ENCODE measurements around the gene POLA1.

GRCh38 chrX:24842486-24842885, 148.8 kb downstream of the POLA1 start:
- TF ChIP-seq POLR2A (IDR thresholded peaks at IDR 0.05), result no peak
- no peak for TF ChIP-seq POLR2AphosphoS5 (IDR thresholded peaks at IDR 0.05)
